Neural cell (in vitro differentiated cells): ENCODE measurements around the gene GSE1. TPM values are rescaled to one million over a fixed set of nuclear protein-coding genes. Genes with fewer than 3 reads are reported as not detected.

Source experiments
- H2AFZ ChIP-seq: fragments of 200-600, 300-800 bp; sonication (generic), shearing (Covaris generic); 2 replicates; pipeline ENCODE4 v1.6.0; 2014; ENCODE audit warnings: low read depth, mild to moderate bottlenecking, antibody characterized with exemption, low read length, moderate library complexity
- H3F3A ChIP-seq: fragments of 200-600 bp; shearing (Covaris generic); 2 replicates; pipeline ENCODE4 v1.6.1; 2016; ENCODE audit warnings: mild to moderate bottlenecking, moderate library complexity, mixed read lengths, antibody characterized with exemption, low read length; ENCODE audit not compliant: insufficient read depth, poor library complexity, severe bottlenecking
- H3K27ac ChIP-seq: fragments of 200-600, 300-800 bp; sonication (generic), shearing (Covaris generic); 2 replicates; pipeline ENCODE4 v1.5.1; 2014; ENCODE audit warnings: mild to moderate bottlenecking, low read length, moderate library complexity
- H3K27me3 ChIP-seq: fragments of 300-800, 200-600 bp; sonication (generic), shearing (Covaris generic); 2 replicates; pipeline ENCODE4 v1.6.0; 2014; ENCODE audit warnings: mild to moderate bottlenecking, low read depth, low read length, moderate library complexity; ENCODE audit not compliant: insufficient read depth
- H3K36me3 ChIP-seq: fragments of 300-800, 200-600 bp; sonication (generic), shearing (Covaris generic); 2 replicates; pipeline ENCODE4 v1.5.1; 2014; ENCODE audit warnings: mild to moderate bottlenecking, antibody characterized with exemption, low read length, moderate library complexity; ENCODE audit not compliant: insufficient read depth
- H3K4me2 ChIP-seq: fragments of 300-800, 200-600 bp; sonication (generic), shearing (Covaris generic); 2 replicates; pipeline ENCODE4 v1.6.0; 2014; ENCODE audit warnings: mild to moderate bottlenecking, low read length
- H3K4me3 ChIP-seq: fragments of 300-800, 200-600 bp; sonication (generic), shearing (Covaris generic); 2 replicates; pipeline ENCODE4 v1.5.1; 2014; ENCODE audit warnings: mild to moderate bottlenecking, low read length, moderate library complexity
- H3K79me2 ChIP-seq: fragments of 200-600 bp; shearing (Covaris generic); replicated peaks from 2 replicates; pipeline ENCODE4 v1.6.0; 2014; ENCODE audit warnings: mild to moderate bottlenecking, low read length, moderate library complexity; ENCODE audit not compliant: insufficient read depth
- H3K9ac ChIP-seq: fragments of 300-800, 200-600 bp; sonication (generic), shearing (Covaris generic); 2 replicates; pipeline ENCODE4 v1.6.1; 2016; ENCODE audit warnings: mild to moderate bottlenecking, low read length, mixed read lengths
- H3K9me2 ChIP-seq: fragments of 200-600 bp; shearing (Covaris generic); 2 replicates; pipeline ENCODE4 v1.6.1; 2016; ENCODE audit warnings: mild to moderate bottlenecking, low read length, mixed read lengths; ENCODE audit not compliant: insufficient read depth
- H3K9me3 ChIP-seq: fragments of 200-600, 300-800 bp; sonication (generic), shearing (Covaris generic); 2 replicates; pipeline ENCODE4 v1.6.1; 2016; ENCODE audit warnings: mild to moderate bottlenecking, mixed run types, low read length, moderate library complexity, mixed read lengths
- H4K20me1 ChIP-seq: fragments of 200-600 bp; shearing (Covaris generic); 2 replicates; pipeline ENCODE4 v1.6.1; 2016; ENCODE audit warnings: mild to moderate bottlenecking, mixed run types; ENCODE audit not compliant: insufficient read depth
- CTCF ChIP-seq: fragments of 450-650 bp; IDR thresholded peaks from 2 replicates; pipeline ENCODE4 v1.5.1; 2014; ENCODE audit warnings: antibody characterized with exemption, mild to moderate bottlenecking, moderate library complexity; ENCODE audit not compliant: poor library complexity, severe bottlenecking
- EP300 ChIP-seq: fragments of 450-650 bp; conservative IDR thresholded peaks from 2 replicates; pipeline ENCODE4 v1.6.1; 2014; ENCODE audit warnings: antibody characterized with exemption, mild to moderate bottlenecking, moderate library complexity; ENCODE audit not compliant: poor library complexity, severe bottlenecking
- EZH2 ChIP-seq: fragments of 200-600, 300-800 bp; shearing (Covaris generic), sonication (generic); IDR thresholded peaks from 2 replicates; pipeline ENCODE4 v1.6.1; 2014; ENCODE audit warnings: antibody characterized with exemption, low read length, borderline replicate concordance, mild to moderate bottlenecking; ENCODE audit not compliant: insufficient read depth, poor library complexity, severe bottlenecking
- MXI1 ChIP-seq: fragments of 450-650 bp; conservative IDR thresholded peaks from 2 replicates; pipeline ENCODE4 v1.6.1; 2014; ENCODE audit warnings: antibody characterized with exemption, mild to moderate bottlenecking; ENCODE audit not compliant: poor library complexity, severe bottlenecking
- POLR2AphosphoS5 ChIP-seq: IDR thresholded peaks from 2 replicates; pipeline ENCODE4 v1.6.1; 2012
- RAD21 ChIP-seq: fragments of 450-650 bp; conservative IDR thresholded peaks from 2 replicates; pipeline ENCODE4 v1.6.1; 2014; ENCODE audit warnings: antibody characterized with exemption, mild to moderate bottlenecking, moderate library complexity
- REST ChIP-seq: IDR thresholded peaks from 2 replicates; pipeline ENCODE4 v1.6.1; 2012; ENCODE audit warnings: borderline replicate concordance
- SMC3 ChIP-seq: fragments of 450-650 bp; conservative IDR thresholded peaks from 2 replicates; pipeline ENCODE4 v1.6.1; 2014; ENCODE audit warnings: antibody characterized with exemption, mild to moderate bottlenecking, moderate library complexity; ENCODE audit not compliant: poor library complexity
- TAF1 ChIP-seq: IDR thresholded peaks from 2 replicates; pipeline ENCODE4 v1.6.1; 2012; ENCODE audit warnings: low read depth
- polyA plus RNA-seq: library from polyadenylated mRNA; depleted of rRNA; stranded (reverse); fragments of >200 nt; gene quantifications from 2 replicates; pipeline ENCODE4 v1.2.3, GENCODE V29; 2014

Gene GSE1
- polyA plus RNA-seq, 1 donor from 2014 or later = 35.6 TPM

GRCh38 chr16:85716022-85716679, 103.0 kb downstream of the GSE1 start:
- TF ChIP-seq CTCF = no peak
- TF ChIP-seq RAD21 = no peak
- TF ChIP-seq MXI1 = no peak
- TF ChIP-seq TAF1 = no peak
- TF ChIP-seq POLR2AphosphoS5 = no peak
- no peak for TF ChIP-seq SMC3
- no peak for TF ChIP-seq EP300
- no peak for TF ChIP-seq EZH2
- Histone ChIP-seq H3K27ac (peak overlapping the region; percentile 34), H3K36me3 (no peaks in the 10 kb centered on the region), H3K79me2 (no peaks in the 10 kb centered on the region), H2AFZ (peak overlapping the region; percentile 21), H3K9ac (peak overlapping the region; percentile 45), H3K27me3 (no peaks in the 10 kb centered on the region), H3K4me2 (no peak overlapping the region), H3K9me2 (no peaks in the 10 kb centered on the region), H3K4me3 (no peak overlapping the region), H4K20me1 (no peaks in the 10 kb centered on the region), H3K9me3 (no peaks in the 10 kb centered on the region), H3F3A (no peaks in the 10 kb centered on the region)

- no peak for TF ChIP-seq POLR2AphosphoS5
- TF ChIP-seq TAF1 = no peak
- no peak for TF ChIP-seq SMC3
- TF ChIP-seq EZH2 = no peak
- TF ChIP-seq EP300 = no peak
- TF ChIP-seq MXI1 = no peak
- no peak for TF ChIP-seq REST
- no peak for TF ChIP-seq RAD21
- TF ChIP-seq CTCF = no peak
- Histone ChIP-seq H3K4me2 (no peak overlapping the region), H4K20me1 (no peaks in the 10 kb centered on the region), H3K27me3 (no peaks in the 10 kb centered on the region), H3K79me2 (no peaks in the 10 kb centered on the region), H3F3A (no peaks in the 10 kb centered on the region), H3K27ac (no peak overlapping the region), H3K36me3 (no peaks in the 10 kb centered on the region), H3K9ac (peak overlapping the region; percentile 45), H3K9me2 (no peaks in the 10 kb centered on the region), H2AFZ (no peak overlapping the region), H3K4me3 (no peak overlapping the region), H3K9me3 (no peaks in the 10 kb centered on the region)
Observed at GRCh38 chr16:85716680-85717038, 103.5 kb downstream of the GSE1 start.
